SK-N-MC (cell line): ENCODE data around the gene AGR2.
"Not testable (repeated sequence)": the region's sequence is repeated elsewhere in the genome, so short reads cannot be mapped to it uniquely, and the experiment has no call there.

Experiments used
- DNase-seq: peaks from one replicate; pipeline ENCODE4 v3.0.0-alpha.2; 2011; ENCODE audit warnings: low read depth, low spot score
- H3K27ac ChIP-seq: fragments of 200-600 bp; sonication (generic); 2 replicates; pipeline ENCODE4 v1.5.1; 2016; ENCODE audit warnings: mixed run types
- H3K36me3 ChIP-seq: fragments of 200-600 bp; sonication (generic); 2 replicates; pipeline ENCODE4 v1.6.1; 2017; ENCODE audit warnings: antibody characterized with exemption, low read length, mixed read lengths; ENCODE audit not compliant: insufficient read depth
- H3K4me3 ChIP-seq: fragments of 200-600 bp; sonication (generic); 2 replicates; pipeline ENCODE4 v1.5.1; 2016
- H3K9ac ChIP-seq: fragments of 200-600 bp; sonication (generic); 2 replicates; pipeline ENCODE4 v1.8.0; 2017; ENCODE audit warnings: mixed run types, mixed read lengths; ENCODE audit not compliant: insufficient read length
- H3K9me3 ChIP-seq: fragments of 200-600 bp; sonication (generic); 2 replicates; pipeline ENCODE4 v1.6.1; 2017; ENCODE audit warnings: low read depth, mild to moderate bottlenecking, antibody characterized with exemption, low read length, moderate library complexity, mixed read lengths
- EZH2 ChIP-seq: fragments of 200-600 bp; sonication (generic); IDR thresholded peaks from one replicate; pipeline ENCODE4 v1.6.1; 2017; ENCODE audit warnings: antibody characterized with exemption
- FOXP2 ChIP-seq: optimal IDR thresholded peaks from 2 replicates; pipeline ENCODE3; 2011; ENCODE audit warnings: mild to moderate bottlenecking, moderate library complexity; ENCODE audit not compliant: insufficient read depth; ENCODE audit errors: extremely low read length, control extremely low read depth
- POLR2AphosphoS5 ChIP-seq: IDR thresholded peaks from 2 replicates; pipeline ENCODE4 v1.6.1; 2012; ENCODE audit warnings: mild to moderate bottlenecking, low read depth, low read length, borderline replicate concordance

The AGR2 gene

GRCh38 chr7:16804674-16805439 lies at the start of gene AGR2:
AGR2 (minus strand) TSS chr7:16804999; CDS start chr7:16801796, 3,203 bp downstream.
- no peak within 1 kb of the TSS for H3K4me3 ChIP-seq
- DNase-seq = no peak
- H3K27ac ChIP-seq = no peak within 1 kb of the TSS
- H3K9me3 ChIP-seq = no peaks in the 10 kb centered on the region
- no peak within 1 kb of the TSS for H3K9ac ChIP-seq
- TF ChIP-seq EZH2 (no peak), FOXP2 (no peak)
- H3K36me3 ChIP-seq = no peaks in the 10 kb centered on the region

GRCh38 chr7:16853189-16853588 lies 48.4 kb upstream of the AGR2 start:
- not testable (repeated sequence) for DNase-seq, H3K9ac ChIP-seq

GRCh38 chr7:16851829-16852228 lies 47.0 kb upstream of the AGR2 start:
- Histone ChIP-seq H3K36me3 (no peaks in the 10 kb centered on the region), H3K27ac (no peak overlapping the region), H3K9ac (no peak overlapping the region), H3K9me3 (no peaks in the 10 kb centered on the region), H3K4me3 (no peak overlapping the region)
- no peak for DNase-seq
- no peak for TF ChIP-seq POLR2AphosphoS5
- TF ChIP-seq EZH2 = no peak

More at GRCh38 chr7:16853189-16853588, 48.4 kb upstream of the AGR2 start:
- H3K9me3 ChIP-seq, H3K36me3 ChIP-seq, H3K27ac ChIP-seq, H3K4me3 ChIP-seq: not testable (repeated sequence)

- DNase-seq = no peak
- no peak overlapping the region for H3K27ac ChIP-seq
- no peaks in the 10 kb centered on the region for H3K36me3 ChIP-seq
- no peak for TF ChIP-seq FOXP2
- no peak for TF ChIP-seq EZH2
- no peak for TF ChIP-seq POLR2AphosphoS5
- no peaks in the 10 kb centered on the region for H3K9me3 ChIP-seq
- no peak overlapping the region for H3K9ac ChIP-seq
- H3K4me3 ChIP-seq = no peak overlapping the region
These were observed 46.0 kb upstream of the AGR2 start for GRCh38 chr7:16850614-16851466.

GRCh38 chr7:16849296-16850148 lies 44.7 kb upstream of the AGR2 start:
- Histone ChIP-seq H3K27ac (no peak overlapping the region), H3K9ac (no peak overlapping the region), H3K36me3 (no peaks in the 10 kb centered on the region), H3K9me3 (no peaks in the 10 kb centered on the region), H3K4me3 (no peak overlapping the region)
- DNase-seq = no peak
- no peak for TF ChIP-seq EZH2

- no peaks in the 10 kb centered on the region for H3K36me3 ChIP-seq
- no peak overlapping the region for H3K27ac ChIP-seq
- no peak for TF ChIP-seq FOXP2
- TF ChIP-seq EZH2 = no peak
- no peak for TF ChIP-seq POLR2AphosphoS5
- DNase-seq = no peak
- no peak overlapping the region for H3K4me3 ChIP-seq
- no peaks in the 10 kb centered on the region for H3K9me3 ChIP-seq
- no peak overlapping the region for H3K9ac ChIP-seq
These were observed 42.6 kb upstream of the AGR2 start for GRCh38 chr7:16847381-16847860.

- no peak overlapping the region for H3K9ac ChIP-seq
These were observed 41.9 kb upstream of the AGR2 start for GRCh38 chr7:16846601-16847165.

GRCh38 chr7:16845746-16846145 lies 40.9 kb upstream of the AGR2 start:
- no peak for DNase-seq
- H3K9me3 ChIP-seq = no peaks in the 10 kb centered on the region
- H3K36me3 ChIP-seq = no peaks in the 10 kb centered on the region
- no peak overlapping the region for H3K9ac ChIP-seq
- H3K4me3 ChIP-seq = no peak overlapping the region
- TF ChIP-seq EZH2 = no peak
- TF ChIP-seq FOXP2 = no peak
- TF ChIP-seq POLR2AphosphoS5 = no peak
- no peak overlapping the region for H3K27ac ChIP-seq

More at GRCh38 chr7:16846601-16847165, 41.9 kb upstream of the AGR2 start:
- H3K4me3 ChIP-seq = no peak overlapping the region
- no peaks in the 10 kb centered on the region for H3K36me3 ChIP-seq
- no peak for DNase-seq
- TF ChIP-seq EZH2 (no peak), POLR2AphosphoS5 (no peak), FOXP2 (no peak)
- no peak overlapping the region for H3K27ac ChIP-seq
- H3K9me3 ChIP-seq = no peaks in the 10 kb centered on the region
